Measurements from ENCODE around the gene SLC25A21. TPM values are rescaled to one million over a fixed set of nuclear protein-coding genes. Genes with fewer than 3 reads are reported as not detected.

Gene SLC25A21
- total RNA-seq, 1 donor from 2014 or later: not detected

DNA sequence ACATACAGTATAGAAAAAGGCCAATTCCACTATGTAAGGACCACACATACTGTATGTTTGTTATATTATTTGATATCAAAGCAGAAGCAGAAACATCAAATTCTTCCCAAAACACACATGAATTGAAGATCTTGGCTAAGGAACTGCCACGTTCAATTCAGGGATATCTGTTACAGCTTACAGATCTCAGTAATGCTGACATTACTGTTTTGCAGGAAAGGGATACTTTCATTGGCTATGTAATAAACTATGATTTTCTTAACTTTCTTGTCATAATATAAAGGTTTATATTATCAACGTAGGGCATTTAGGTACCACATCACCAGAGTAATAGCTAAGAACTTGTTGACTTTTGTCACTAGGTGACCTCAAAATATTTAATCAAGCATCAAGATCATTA lies 362.2 kb downstream of the SLC25A21 start:
- Mint-ChIP-seq H3K27me3 (ENCODE audit: low read depth) (no peaks in the 10 kb centered on the region), H3K36me3 (ENCODE audit: low read depth) (no peaks in the 10 kb centered on the region), H3K9me3 (peaks cover 3% of the 10 kb centered on the region), H3K27ac (no peak overlapping the region), H3K4me3 (ENCODE audit: low read depth) (no peak overlapping the region), H3K4me1 (ENCODE audit: low read depth) (no peaks in the 10 kb centered on the region)
- DNase-seq (ENCODE audit: low spot score): no peak
- intact Hi-C loops (cut with micrococcal nuclease): no loop called here

DNA sequence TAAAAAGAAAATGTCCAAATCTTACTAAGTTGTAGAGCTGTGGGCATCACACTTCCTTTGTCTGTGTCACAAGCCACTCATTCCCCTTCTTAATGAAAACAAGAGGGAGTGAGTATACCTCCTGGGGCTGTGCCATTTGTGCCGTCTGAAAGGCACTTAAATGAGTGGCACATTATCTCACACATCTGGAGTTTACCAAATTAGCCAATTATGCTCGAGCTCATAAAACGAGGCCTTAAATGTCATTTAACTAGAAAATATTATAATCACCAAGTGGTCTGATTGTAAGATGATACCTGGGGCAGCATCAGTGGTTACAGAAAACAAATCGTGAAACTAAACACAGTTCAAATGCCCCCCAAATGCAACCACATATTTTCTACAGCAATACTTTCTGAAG lies 364.7 kb downstream of the SLC25A21 start:
- Mint-ChIP-seq H3K36me3 (ENCODE audit: low read depth) (no peaks in the 10 kb centered on the region), H3K4me1 (ENCODE audit: low read depth) (no peaks in the 10 kb centered on the region), H3K9me3 (peaks cover 5% of the 10 kb centered on the region)

DNA sequence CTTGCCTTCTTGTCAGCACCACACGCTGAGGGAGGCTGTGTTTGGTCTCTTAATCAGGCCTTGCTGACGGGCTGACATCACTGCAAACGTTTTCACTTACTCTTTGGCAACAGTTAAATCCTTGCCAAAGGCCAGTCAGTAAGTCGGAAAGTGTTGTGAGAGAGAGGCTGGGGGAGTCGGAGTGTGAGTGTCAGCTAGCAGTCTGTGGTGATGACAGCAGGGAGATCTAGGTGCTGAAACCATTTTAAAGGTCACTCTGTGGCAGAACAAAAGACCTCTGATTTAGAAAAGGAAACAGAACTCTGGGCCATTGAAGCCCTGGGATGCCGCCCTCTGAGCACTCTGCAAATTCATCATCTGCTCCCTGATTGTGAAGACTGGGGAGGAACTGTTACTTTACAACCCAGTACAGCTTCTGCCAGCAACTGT lies 367.3 kb downstream of the SLC25A21 start:
- no peaks in the 10 kb centered on the region for H3K4me1 Mint-ChIP-seq (ENCODE audit: low read depth)
- H3K4me3 Mint-ChIP-seq (ENCODE audit: low read depth): no peak overlapping the region
- H3K27ac Mint-ChIP-seq: no peak overlapping the region
- no peaks in the 10 kb centered on the region for H3K27me3 Mint-ChIP-seq (ENCODE audit: low read depth)
- H3K36me3 Mint-ChIP-seq (ENCODE audit: low read depth): no peaks in the 10 kb centered on the region
- intact Hi-C loops (cut with micrococcal nuclease): no loop called here
- DNase-seq (ENCODE audit: low spot score): no peak
- H3K9me3 Mint-ChIP-seq: peaks cover 5% of the 10 kb centered on the region

More for the DNA sequence above, 364.7 kb downstream of the SLC25A21 start:
- Mint-ChIP-seq H3K4me3 (ENCODE audit: low read depth) (no peak overlapping the region), H3K27ac (no peak overlapping the region), H3K27me3 (ENCODE audit: low read depth) (no peaks in the 10 kb centered on the region)
- intact Hi-C loops (cut with micrococcal nuclease): no loop called here
- no peak for DNase-seq (ENCODE audit: low spot score)

DNA sequence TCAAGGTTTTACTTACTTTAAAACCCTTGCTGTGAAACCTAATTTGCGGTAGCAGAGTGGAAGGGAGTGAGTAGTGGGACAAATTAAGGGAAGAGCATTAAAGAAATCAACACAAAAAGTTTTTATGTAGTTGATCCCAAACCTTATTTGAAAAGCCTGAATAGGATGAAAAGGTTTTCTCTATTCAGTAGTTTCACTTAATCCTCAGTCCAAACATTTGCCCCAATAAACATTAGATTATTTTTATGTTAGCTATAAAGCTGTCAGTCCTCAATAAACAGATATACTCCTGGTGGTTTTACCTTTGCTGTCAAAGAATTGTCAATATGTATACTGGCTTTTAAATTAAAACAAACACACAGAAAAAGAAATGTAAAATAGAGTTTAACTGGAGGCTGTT lies 374.8 kb downstream of the SLC25A21 start:
- Mint-ChIP-seq H3K27ac (no peak overlapping the region), H3K27me3 (ENCODE audit: low read depth) (no peaks in the 10 kb centered on the region), H3K9me3 (no peaks in the 10 kb centered on the region), H3K4me3 (ENCODE audit: low read depth) (no peak overlapping the region), H3K4me1 (ENCODE audit: low read depth) (no peaks in the 10 kb centered on the region), H3K36me3 (ENCODE audit: low read depth) (no peaks in the 10 kb centered on the region)
- intact Hi-C loops (cut with micrococcal nuclease): no loop called here
- no peak for DNase-seq (ENCODE audit: low spot score)

DNA sequence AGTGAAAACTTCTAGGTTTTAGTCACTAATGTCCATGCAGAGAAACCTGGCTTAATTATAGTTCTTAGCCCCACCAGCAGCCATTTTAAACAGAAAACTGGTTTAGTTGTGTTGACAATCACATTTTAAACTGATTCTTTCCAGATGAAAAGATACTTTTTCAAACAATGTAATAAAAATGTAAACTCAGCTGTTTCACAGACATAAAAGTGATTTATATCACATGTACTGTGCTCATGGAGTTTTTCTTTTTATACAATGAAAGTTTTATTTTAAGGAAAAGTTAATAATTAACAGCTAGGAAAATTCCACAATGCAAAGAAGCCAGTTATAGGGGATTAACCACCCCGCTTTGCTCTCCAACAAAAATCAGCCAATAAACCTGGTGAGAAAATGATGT lies 381.0 kb downstream of the SLC25A21 start:
- Mint-ChIP-seq H3K9me3 (no peaks in the 10 kb centered on the region), H3K36me3 (ENCODE audit: low read depth) (no peaks in the 10 kb centered on the region), H3K4me3 (ENCODE audit: low read depth) (no peak overlapping the region), H3K27ac (no peak overlapping the region), H3K27me3 (ENCODE audit: low read depth) (no peaks in the 10 kb centered on the region), H3K4me1 (ENCODE audit: low read depth) (no peaks in the 10 kb centered on the region)
- no peak for DNase-seq (ENCODE audit: low spot score)
- intact Hi-C loops (cut with micrococcal nuclease): no loop called here

DNA sequence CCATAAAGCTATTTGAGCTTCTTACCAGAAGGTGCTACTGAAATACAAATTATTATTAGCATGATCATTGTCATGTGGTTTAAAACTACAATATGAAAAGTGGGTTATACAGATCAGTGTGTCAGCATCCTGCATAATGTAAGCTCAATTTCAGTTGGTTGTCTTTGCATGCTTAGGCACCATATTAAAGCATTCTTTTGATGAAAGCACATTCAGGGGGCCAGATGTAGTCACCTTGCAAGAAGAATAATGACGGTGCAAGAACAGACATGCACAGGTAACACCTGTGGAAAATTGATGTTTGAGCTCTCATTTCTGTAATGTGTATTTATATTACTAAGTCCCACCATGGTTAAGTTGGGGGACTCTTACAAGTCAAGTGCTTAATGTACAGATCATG lies 386.9 kb downstream of the SLC25A21 start:
- intact Hi-C loops (cut with micrococcal nuclease): no loop called here
- no peaks in the 10 kb centered on the region for H3K27me3 Mint-ChIP-seq (ENCODE audit: low read depth)

DNA sequence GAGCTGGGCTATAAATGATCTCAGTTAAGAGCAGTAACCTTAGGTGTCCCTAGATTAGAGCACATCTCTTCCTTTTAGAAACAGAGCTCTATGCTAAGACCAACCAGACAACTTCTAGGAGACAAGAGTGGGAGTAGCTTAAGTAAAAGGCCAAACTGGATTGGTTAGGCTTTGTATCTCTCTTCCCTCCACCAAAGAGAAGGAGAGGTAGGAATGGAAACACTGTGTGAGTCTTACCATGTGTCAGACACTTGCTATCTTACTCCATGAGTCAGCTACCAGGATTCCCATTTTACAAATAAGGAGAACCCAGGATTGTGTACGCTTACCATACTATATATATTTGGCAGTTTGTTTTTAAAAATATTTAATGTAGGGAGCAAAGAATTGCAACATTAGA lies 387.9 kb downstream of the SLC25A21 start:
- peaks cover 14% of the 10 kb centered on the region for H3K9me3 Mint-ChIP-seq
- H3K4me1 Mint-ChIP-seq (ENCODE audit: low read depth): no peaks in the 10 kb centered on the region
- H3K36me3 Mint-ChIP-seq (ENCODE audit: low read depth): no peaks in the 10 kb centered on the region
- no peak for DNase-seq (ENCODE audit: low spot score)
- no peak overlapping the region for H3K27ac Mint-ChIP-seq
- intact Hi-C loops (cut with micrococcal nuclease): no loop called here
- H3K4me3 Mint-ChIP-seq (ENCODE audit: low read depth): no peak overlapping the region
- no peaks in the 10 kb centered on the region for H3K27me3 Mint-ChIP-seq (ENCODE audit: low read depth)

More for the DNA sequence above, 386.9 kb downstream of the SLC25A21 start:
- no peak for DNase-seq (ENCODE audit: low spot score)
- peaks cover 14% of the 10 kb centered on the region for H3K9me3 Mint-ChIP-seq
- H3K36me3 Mint-ChIP-seq (ENCODE audit: low read depth): no peaks in the 10 kb centered on the region
- H3K4me3 Mint-ChIP-seq (ENCODE audit: low read depth): no peak overlapping the region
- H3K27ac Mint-ChIP-seq: no peak overlapping the region
- no peaks in the 10 kb centered on the region for H3K4me1 Mint-ChIP-seq (ENCODE audit: low read depth)

DNA sequence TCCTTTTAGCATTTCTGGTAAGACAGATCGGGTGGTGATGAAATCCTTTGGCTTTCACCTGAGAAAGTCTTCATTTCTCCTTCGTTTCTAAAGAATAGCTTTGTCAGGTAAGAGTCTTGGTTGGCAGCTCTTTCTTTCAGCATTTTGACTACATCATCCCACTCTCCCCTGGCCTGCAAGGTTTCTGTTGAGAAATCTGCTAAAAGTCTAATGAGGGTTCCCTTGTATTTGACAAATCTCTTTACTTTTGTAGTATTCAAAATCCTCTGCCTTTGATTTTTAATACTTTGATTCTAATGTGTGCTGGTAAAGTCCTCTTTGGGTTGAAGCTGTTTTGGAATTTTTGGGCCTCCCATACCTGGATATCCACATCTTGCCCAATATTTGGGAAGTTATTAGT lies 390.5 kb downstream of the SLC25A21 start:
- no peaks in the 10 kb centered on the region for H3K27me3 Mint-ChIP-seq (ENCODE audit: low read depth)
- no peaks in the 10 kb centered on the region for H3K4me1 Mint-ChIP-seq (ENCODE audit: low read depth)
- no peak overlapping the region for H3K4me3 Mint-ChIP-seq (ENCODE audit: low read depth)
- intact Hi-C loops (cut with micrococcal nuclease): no loop called here
- no peak overlapping the region for H3K27ac Mint-ChIP-seq
- H3K9me3 Mint-ChIP-seq: peaks cover 14% of the 10 kb centered on the region
- no peak for DNase-seq (ENCODE audit: low spot score)
- H3K36me3 Mint-ChIP-seq (ENCODE audit: low read depth): no peaks in the 10 kb centered on the region

DNA sequence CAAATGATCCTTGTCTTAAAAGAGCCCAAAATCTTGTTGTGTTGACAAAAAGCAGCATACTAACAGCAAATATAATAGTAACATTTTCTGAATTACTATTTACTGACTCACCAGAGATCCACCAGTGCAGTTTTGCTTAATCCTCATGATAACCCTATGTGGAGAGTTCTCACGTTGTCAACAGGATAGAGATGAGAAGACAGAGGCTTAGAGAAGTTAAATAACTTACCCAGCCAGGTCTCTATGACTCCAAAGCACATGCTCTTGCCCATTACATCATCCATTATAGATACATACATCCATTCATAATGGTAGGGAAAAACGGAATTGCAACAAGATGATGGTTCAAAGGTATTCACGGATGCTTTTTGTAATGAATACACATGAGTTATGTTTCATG lies 398.8 kb downstream of the SLC25A21 start:
- Mint-ChIP-seq H3K27ac (no peak overlapping the region), H3K4me3 (ENCODE audit: low read depth) (no peak overlapping the region), H3K27me3 (ENCODE audit: low read depth) (no peaks in the 10 kb centered on the region), H3K36me3 (ENCODE audit: low read depth) (no peaks in the 10 kb centered on the region), H3K9me3 (no peaks in the 10 kb centered on the region), H3K4me1 (ENCODE audit: low read depth) (no peaks in the 10 kb centered on the region)
- DNase-seq (ENCODE audit: low spot score): no peak
- intact Hi-C loops (cut with micrococcal nuclease): no loop called here

DNA sequence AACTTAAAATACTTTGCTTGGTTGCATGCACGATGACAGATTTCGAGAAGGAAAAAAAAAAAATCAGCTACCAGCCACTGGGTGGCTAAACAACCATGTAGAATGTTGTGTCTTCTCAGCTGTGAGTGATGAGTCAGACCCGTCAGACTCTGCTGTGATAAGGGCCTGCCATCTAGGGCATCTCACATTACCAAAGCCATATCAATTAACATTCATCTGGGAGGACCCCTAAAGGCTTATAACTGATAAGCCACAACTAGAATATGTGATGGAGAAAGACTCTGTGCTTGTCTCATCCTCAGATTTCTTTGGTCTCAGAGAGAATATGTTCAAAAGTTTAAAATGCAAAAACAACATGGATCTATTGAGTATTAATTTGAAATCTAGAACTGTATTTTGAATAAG lies 399.3 kb downstream of the SLC25A21 start:
- Mint-ChIP-seq H3K4me3 (ENCODE audit: low read depth) (no peak overlapping the region), H3K27ac (no peak overlapping the region), H3K36me3 (ENCODE audit: low read depth) (no peaks in the 10 kb centered on the region), H3K27me3 (ENCODE audit: low read depth) (no peaks in the 10 kb centered on the region), H3K9me3 (no peaks in the 10 kb centered on the region), H3K4me1 (ENCODE audit: low read depth) (no peaks in the 10 kb centered on the region)
- DNase-seq (ENCODE audit: low spot score): no peak
- intact Hi-C loops (cut with micrococcal nuclease): no loop called here

DNA sequence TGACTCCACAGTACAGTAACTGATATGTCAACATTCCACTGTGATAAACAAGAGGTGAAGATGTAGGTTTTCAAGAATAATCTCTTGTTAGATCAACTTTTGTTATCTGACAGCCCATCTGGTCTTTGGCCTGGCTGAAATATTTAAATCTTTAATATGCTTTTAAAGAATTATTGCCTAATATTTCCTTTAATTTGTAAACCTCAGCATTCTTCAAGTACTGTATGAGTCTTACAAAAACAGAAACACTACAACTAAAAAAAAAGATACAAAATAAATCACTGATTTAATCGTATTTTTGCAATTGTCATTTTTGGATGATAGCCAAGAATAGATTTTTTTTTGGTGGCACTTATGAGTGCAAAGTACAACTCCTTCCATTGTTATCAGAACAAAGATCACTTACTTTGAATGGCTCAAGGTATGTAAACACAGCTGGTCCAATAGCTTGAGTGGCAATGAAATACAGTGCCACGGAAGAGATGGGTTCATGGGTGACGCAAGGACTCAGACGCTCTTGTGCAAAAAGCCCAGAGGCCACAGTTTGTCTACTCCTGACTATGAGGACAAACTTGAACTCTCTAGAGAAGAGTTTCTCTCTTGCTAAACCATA lies 401.3 kb downstream of the SLC25A21 start:
- Mint-ChIP-seq H3K36me3 (ENCODE audit: low read depth) (no peaks in the 10 kb centered on the region), H3K27me3 (ENCODE audit: low read depth) (no peaks in the 10 kb centered on the region), H3K27ac (no peak overlapping the region), H3K4me1 (ENCODE audit: low read depth) (no peaks in the 10 kb centered on the region), H3K9me3 (no peaks in the 10 kb centered on the region), H3K4me3 (ENCODE audit: low read depth) (no peak overlapping the region)
- intact Hi-C loops (cut with micrococcal nuclease): no loop called here
- DNase-seq (ENCODE audit: low spot score): no peak

DNA sequence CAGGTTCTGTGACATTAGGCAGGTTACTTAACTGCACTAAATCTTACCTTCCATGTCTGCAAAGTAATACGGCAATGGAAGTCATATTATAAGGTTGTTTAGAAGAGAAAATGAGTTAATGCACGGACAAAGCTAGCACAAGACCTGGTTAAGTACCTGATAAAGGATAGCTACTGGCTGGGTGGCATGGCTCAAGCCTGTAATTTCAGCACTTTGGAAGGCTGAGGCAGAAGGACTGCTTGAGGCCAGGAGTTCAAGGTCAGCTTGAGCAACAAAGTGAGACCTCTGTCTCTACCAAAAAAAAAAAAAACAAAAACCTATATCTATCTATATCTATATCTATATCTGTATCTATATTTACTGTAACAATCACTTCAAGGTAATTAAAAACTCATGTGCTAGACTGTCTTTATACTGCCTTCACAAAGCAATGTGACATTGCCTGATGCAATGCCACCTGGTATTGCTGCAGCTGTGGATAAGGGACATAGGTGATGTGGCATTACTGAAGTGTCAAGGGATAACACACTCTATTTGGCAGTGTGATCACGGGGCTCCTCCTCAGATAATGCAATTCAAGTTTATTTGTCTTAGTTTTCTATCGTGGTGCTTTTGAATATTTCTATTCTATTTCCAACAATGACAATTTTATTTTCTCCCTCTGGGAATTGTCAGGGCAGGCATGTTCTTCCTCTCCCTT lies 403.6 kb downstream of the SLC25A21 start:
- Mint-ChIP-seq H3K27me3 (ENCODE audit: low read depth) (no peaks in the 10 kb centered on the region), H3K9me3 (no peaks in the 10 kb centered on the region), H3K4me1 (ENCODE audit: low read depth) (no peaks in the 10 kb centered on the region), H3K27ac (no peak overlapping the region), H3K36me3 (ENCODE audit: low read depth) (no peaks in the 10 kb centered on the region), H3K4me3 (ENCODE audit: low read depth) (no peak overlapping the region)
- no peak for DNase-seq (ENCODE audit: low spot score)
- intact Hi-C loops (cut with micrococcal nuclease): no loop called here

DNA sequence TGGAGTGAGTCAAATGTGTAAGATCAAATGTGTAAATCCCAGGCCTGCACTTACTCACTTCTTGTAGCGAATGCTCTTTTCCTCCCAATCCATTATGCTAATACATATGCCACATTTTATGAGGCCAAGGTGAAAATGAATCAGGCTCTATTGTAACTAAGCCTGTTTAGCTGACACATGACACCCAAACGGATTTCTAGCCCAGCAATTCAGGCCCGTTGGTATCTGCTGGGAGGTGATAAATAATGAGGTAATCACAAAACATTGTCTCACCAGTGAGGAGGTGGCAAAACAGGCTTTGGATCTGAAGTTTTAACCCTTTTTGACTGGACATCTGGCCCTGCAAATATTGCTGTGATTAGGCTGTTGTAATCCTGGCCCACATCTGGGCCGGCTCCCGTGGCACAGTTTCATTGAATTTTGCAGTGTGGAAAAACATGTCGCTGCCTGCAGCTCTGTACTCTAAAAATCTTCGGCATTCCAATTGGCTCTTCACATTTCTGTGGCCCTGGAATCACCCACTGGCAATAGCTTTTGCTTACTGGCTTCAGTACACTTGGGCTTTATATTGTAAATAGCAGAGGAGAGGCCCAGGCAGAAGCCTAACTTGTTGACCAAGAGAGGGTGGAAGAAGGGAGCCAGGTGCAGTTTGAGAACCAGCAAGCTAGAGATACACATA lies 404.7 kb downstream of the SLC25A21 start:
- H3K27ac Mint-ChIP-seq: no peak overlapping the region
- H3K4me3 Mint-ChIP-seq (ENCODE audit: low read depth): no peak overlapping the region
- DNase-seq (ENCODE audit: low spot score): no peak
- H3K27me3 Mint-ChIP-seq (ENCODE audit: low read depth): no peaks in the 10 kb centered on the region
- H3K36me3 Mint-ChIP-seq (ENCODE audit: low read depth): no peaks in the 10 kb centered on the region
- H3K4me1 Mint-ChIP-seq (ENCODE audit: low read depth): no peaks in the 10 kb centered on the region
- intact Hi-C loops (cut with micrococcal nuclease): no loop called here
- no peaks in the 10 kb centered on the region for H3K9me3 Mint-ChIP-seq
